ENCODE data around the gene ADGRG7.
"Not testable (repeated sequence)": the region's sequence is repeated elsewhere in the genome, so short reads cannot be mapped to it uniquely, and the experiment has no call there.

Gene ADGRG7, protein sequence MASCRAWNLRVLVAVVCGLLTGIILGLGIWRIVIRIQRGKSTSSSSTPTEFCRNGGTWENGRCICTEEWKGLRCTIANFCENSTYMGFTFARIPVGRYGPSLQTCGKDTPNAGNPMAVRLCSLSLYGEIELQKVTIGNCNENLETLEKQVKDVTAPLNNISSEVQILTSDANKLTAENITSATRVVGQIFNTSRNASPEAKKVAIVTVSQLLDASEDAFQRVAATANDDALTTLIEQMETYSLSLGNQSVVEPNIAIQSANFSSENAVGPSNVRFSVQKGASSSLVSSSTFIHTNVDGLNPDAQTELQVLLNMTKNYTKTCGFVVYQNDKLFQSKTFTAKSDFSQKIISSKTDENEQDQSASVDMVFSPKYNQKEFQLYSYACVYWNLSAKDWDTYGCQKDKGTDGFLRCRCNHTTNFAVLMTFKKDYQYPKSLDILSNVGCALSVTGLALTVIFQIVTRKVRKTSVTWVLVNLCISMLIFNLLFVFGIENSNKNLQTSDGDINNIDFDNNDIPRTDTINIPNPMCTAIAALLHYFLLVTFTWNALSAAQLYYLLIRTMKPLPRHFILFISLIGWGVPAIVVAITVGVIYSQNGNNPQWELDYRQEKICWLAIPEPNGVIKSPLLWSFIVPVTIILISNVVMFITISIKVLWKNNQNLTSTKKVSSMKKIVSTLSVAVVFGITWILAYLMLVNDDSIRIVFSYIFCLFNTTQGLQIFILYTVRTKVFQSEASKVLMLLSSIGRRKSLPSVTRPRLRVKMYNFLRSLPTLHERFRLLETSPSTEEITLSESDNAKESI

DNA sequence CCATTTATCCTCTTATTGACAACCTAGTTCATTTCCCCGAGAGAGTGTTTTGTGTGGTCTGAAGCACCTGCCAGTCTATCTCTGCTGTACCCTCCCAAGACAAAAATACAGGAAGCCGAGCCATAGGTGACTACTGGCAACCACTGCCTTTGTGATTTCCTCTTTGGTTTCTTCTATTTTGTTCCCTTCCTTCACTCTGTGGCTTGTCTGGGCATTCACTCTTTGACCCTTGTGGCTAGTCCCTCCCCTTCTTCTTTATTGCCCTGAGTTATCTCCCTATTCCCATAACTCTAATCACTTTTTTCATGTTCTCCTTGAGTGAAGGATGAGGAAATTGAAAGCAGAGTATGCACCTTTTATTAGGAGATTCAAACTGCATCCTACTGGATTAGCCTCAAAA is at the start of gene ADGRG7:
Gene ADGRG7, plus strand, starts transcription at position 297 of the 400 bp plus-strand sequence. CDS start 256 bp downstream, outside the sequence.
- no peak for DNase-seq

DNA sequence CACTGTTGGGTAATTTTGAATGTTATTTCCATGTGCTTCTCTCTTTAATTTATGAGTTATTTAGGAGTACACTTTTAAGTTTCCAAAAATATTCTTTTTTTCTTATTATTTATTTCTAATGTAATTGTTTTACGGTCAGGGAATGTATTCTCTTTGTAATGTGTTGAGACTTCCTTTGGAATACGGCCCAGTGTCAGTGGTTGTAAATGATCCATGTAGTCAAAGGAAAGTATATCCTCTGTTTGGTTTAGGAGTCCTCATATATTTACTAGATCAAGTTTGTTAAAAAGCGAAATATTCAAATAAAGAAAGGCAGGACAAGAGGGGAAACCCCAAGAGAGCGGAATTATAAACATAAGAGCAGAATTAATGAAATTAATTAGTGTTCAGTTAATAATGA is 49.0 kb upstream of the ADGRG7 start:
- DNase-seq: no peak

GRCh38 chr3:100561459-100562158 is 47.8 kb upstream of the ADGRG7 start:
- DNase-seq: no peak

GRCh38 chr3:100562224-100562857 is 47.1 kb upstream of the ADGRG7 start:
- no peak for DNase-seq

- no peak for DNase-seq
These were observed 46.2 kb upstream of the ADGRG7 start for GRCh38 chr3:100563228-100563627.

DNA sequence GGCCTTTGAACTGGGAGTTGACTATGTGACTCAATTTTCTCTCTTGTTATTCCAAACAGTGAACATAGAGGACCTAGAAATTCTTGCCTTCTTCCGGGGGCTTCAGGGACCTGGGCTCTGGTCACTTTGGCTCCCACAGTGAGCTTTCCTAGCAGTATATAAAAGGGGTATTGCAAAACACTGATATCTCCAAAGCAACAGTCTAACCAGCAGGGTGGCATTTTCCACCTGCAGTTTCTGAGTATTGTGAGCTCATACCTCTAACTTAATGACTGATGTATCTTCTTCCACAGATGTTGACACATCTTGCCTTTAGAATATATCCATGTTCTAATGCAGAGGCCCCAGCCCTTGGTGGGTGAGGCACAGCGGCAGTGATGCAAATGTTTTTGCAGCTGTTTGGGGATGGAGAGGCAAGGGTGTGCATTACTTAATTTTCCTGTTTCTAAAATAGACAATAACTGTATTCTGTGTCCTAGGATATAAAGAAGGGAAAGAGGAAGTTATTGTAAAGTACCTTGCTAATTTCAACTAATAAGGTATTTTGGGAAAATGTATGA is 45.7 kb upstream of the ADGRG7 start:
- DNase-seq: no peak

DNA sequence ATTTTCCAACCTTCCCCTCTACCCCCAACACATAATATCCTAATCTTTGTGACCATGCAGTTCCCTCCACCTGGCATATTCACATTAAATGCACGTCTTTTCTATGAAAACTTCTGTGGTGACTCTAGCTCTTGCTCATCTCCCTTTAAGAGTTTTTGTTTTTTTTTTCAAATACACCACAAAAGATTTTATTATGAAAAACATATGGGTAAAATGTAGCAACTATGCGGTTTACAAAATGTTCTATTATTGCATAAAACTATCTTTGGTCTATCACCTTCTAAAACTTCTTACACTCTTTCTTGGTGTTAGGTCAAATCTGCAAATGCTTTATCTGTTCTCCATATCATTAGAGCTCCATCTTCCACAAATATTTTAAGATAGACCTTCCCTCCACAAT is 38.6 kb upstream of the ADGRG7 start:
- DNase-seq: no peak

- DNase-seq: no peak
These were observed 34.9 kb upstream of the ADGRG7 start for GRCh38 chr3:100574536-100574935.

DNA sequence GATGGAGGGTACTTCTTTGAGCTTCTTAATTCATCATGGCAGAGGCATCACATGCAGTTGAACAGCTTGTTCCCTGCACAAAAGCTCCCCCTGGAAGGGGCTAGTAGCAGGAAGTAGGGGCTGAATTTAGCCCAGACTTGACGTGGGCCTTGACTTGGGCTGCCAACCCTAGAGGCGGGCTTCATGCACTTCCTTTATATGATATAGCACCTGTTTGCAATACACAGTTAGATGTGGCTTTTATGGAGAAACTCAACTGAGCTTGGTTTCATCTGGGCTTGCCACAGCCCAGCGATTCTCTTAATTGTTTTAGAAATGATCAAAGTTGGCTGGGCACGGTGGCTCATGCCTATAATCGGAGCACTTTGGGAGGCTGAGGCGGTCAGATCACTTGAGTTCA is 33.7 kb upstream of the ADGRG7 start:
- DNase-seq: no peak

GRCh38 chr3:100577382-100578008 is 31.9 kb upstream of the ADGRG7 start:
- no peak for DNase-seq

- no peak for DNase-seq
These were observed 30.8 kb upstream of the ADGRG7 start for GRCh38 chr3:100578646-100579045.

DNA sequence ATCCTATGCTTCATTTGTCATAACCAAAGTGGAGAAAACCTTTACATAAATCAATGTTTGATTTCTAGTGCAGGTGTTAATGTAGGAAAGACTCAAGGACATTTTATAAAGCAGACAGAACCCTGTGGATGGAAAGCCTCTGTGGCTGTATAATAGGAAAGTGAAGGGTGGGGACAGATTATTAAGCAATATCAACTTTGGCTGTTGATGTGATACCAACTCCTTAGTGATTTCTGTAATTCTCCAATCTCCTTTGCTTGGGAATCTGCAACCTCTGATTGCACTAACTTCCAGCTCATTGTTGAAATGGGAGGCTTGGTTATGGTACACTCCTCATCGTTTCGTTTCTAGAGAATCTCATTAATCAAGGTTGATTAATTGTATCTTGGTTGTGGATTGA is 29.3 kb upstream of the ADGRG7 start:
- DNase-seq: no peak

GRCh38 chr3:100581650-100582049 is 27.8 kb upstream of the ADGRG7 start:
- no peak for DNase-seq

DNA sequence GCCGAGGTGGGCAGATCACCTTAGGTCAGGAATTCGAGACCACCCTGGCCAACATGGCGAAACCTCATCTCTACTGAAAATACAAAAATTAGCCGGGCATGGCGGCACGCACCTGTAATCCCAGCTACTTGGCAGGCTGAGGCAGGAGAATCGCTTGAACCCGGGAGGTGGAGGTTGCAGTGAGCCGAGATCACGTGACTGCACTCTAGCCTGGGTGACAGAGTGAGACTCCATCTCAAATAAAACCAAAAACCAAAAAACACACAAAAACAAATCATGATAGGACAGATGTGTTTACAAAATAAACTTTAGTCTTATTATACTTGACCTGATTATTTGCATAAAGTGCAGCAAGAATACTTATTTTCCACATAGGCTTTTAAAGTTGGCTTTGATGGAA is 27.2 kb upstream of the ADGRG7 start:
- DNase-seq: not testable (repeated sequence)

DNA sequence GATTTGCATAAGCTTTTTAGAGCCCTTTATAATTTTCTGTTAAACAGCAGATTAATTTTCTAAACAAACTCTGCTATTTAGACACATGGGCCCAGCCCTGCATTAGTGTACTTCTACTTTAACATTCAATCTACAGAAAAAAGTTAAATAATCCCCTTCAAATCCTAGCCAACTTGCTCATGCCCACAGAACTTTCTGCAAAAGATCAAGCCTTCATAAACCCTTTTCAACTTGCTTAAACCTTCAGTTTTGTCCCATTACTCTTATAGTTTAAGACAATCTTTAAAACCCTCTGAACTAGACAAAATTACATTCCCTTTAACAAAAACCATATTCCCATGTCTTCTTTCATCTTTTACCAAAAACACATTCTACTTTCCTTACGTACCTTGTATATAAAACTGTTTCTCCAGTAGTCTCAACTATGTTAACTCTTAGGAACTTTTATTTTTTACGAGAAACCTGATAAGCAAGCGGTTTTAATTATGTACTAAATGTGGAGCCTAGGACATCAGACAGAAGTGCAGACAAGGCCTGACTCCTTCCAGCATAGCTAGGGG is 25.2 kb upstream of the ADGRG7 start:
- DNase-seq: no peak

DNA sequence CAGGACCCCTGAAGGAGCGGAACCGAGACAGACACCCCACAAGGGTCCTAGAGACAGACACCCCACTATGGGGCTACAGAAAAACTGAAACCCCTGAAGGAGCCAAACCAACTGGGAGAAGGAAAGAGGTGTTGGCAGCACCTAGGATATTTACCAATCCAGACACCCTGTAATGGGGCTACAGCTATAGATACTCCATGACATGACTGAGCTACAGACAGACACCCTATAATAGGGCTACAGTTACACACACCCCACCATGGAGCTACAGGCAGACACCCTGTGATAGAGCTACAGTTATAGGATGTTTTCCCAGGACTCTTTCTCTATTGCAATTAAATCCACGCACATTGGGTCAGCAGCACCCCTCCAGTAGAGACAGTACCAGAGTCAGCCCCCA is 22.6 kb upstream of the ADGRG7 start:
- DNase-seq: no peak

- DNase-seq: no peak
These were observed 21.1 kb upstream of the ADGRG7 start for GRCh38 chr3:100588251-100588650.

GRCh38 chr3:100590114-100590839 is 19.1 kb upstream of the ADGRG7 start:
- peak; percentile 68 for DNase-seq

- no peak for DNase-seq
These were observed 18.6 kb upstream of the ADGRG7 start for GRCh38 chr3:100590840-100591147.

DNA sequence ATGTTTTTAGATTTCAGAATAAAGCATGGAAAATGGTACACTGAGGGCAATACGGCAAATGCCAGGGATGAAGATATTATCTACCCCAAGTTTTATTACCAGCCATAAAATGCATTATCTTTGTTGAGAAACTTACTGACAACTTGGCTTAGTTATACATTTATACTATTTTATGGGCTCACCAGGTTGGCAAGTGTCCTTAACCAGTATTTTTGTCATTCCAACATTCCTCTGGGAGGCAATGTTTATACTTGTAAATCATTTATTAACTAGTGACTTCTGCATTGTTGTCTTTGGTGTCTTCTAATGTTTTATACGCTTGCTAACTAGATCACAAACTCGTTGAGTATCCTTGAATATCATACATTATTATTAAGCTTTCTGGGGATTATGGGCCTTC is 18.0 kb upstream of the ADGRG7 start:
- no peak for DNase-seq

All from CD4-positive, alpha-beta T cell treated with Interleukin-17A for 4 hours (primary cell).